ENCODE data around the gene PIK3AP1.

DNA sequence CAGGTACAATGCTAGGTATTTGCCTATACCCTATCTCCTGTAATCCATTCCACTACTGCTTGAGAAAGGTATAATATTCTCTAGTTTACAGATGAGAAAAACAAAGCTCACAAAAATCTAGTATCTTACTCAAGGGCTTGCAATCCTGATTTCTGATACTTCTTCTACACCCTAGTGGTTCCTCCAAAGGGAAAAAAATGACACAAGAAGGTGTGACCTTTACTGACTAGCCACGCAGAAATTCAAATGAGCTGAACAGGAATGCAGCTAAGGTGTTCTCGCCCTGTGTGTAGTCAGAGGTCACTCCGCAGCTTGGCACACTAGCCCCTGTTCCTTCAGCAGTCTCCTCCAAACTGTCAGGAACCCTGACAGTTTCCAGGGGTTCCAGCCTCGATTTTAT is 74.0 kb downstream of the PIK3AP1 start:
- TF ChIP-seq, protein P1, sequence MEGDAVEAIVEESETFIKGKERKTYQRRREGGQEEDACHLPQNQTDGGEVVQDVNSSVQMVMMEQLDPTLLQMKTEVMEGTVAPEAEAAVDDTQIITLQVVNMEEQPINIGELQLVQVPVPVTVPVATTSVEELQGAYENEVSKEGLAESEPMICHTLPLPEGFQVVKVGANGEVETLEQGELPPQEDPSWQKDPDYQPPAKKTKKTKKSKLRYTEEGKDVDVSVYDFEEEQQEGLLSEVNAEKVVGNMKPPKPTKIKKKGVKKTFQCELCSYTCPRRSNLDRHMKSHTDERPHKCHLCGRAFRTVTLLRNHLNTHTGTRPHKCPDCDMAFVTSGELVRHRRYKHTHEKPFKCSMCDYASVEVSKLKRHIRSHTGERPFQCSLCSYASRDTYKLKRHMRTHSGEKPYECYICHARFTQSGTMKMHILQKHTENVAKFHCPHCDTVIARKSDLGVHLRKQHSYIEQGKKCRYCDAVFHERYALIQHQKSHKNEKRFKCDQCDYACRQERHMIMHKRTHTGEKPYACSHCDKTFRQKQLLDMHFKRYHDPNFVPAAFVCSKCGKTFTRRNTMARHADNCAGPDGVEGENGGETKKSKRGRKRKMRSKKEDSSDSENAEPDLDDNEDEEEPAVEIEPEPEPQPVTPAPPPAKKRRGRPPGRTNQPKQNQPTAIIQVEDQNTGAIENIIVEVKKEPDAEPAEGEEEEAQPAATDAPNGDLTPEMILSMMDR (IDR thresholded peaks at IDR 0.05 in 8 of 11, conservative IDR thresholded peaks at IDR 0.05 in 3 of 11): no peak
- TF ChIP-seq POLR2AphosphoS5 (IDR thresholded peaks at IDR 0.05): no peak
- no peak for TF ChIP-seq POLR2A (IDR thresholded peaks at IDR 0.05)
